ENCODE measurements around the gene OR52N4. TPM values are rescaled to one million over a fixed set of nuclear protein-coding genes. Genes with fewer than 3 reads are reported as not detected.

OR52N4 gene
- total and polyA plus RNA-seq, 9 of the 15 experiments (the other 6 are each of a cell fraction or from before 2014, with no cell fraction given), result not detected

- ChIA-PET CTCF (ENCODE audit: low intra/inter-chr PET ratio) (no interaction called here), POLR2A (interaction anchor here (0.9 kb wide), 1 partner anchor 54 kb away, joined by 3 read pairs; no protein-coding TSS in a partner anchor)
- TF ChIP-seq ESRRA (IDR thresholded peaks at IDR 0.05; ENCODE audit: borderline replicate concordance, low read depth), result no peak
- TF ChIP-seq ZBTB43 (CRISPR knock-in tag; IDR thresholded peaks at IDR 0.05), result no peak
- TF ChIP-seq MAX (CRISPR knock-in tag; IDR thresholded peaks at IDR 0.05), result no peak
- 0% methylated on average over 3 of the region's 3 CpGs for WGBS (ENCODE audit: insufficient coverage, low coverage, missing lambda C conversion rate)
- no peaks in the 10 kb centered on the region for H4K20me1 ChIP-seq (replicated peaks; ENCODE audit: control insufficient read depth, insufficient read depth, low read length)
- no peak overlapping the region for H3K9ac ChIP-seq (ENCODE audit: insufficient read depth in 1 of 2, low read depth in 2 of 2, low read length in 2 of 2)
- no peaks in the 10 kb centered on the region for H3K9me1 ChIP-seq (ENCODE audit: control insufficient read depth, insufficient read depth, low read length)
- H3K4me1 ChIP-seq (replicated peaks in 1 of 2; ENCODE audit: control insufficient read depth in 2 of 2, insufficient read depth in 2 of 2, low read length in 2 of 2), result no peaks in the 10 kb centered on the region
- BruUV-seq (replicated peaks), result no TSS peak
- H3K79me2 ChIP-seq (ENCODE audit: control insufficient read depth, insufficient read depth, low read length), result no peaks in the 10 kb centered on the region
- intact Hi-C loops (cut with micrococcal nuclease), result no loop called here
- no peaks in the 10 kb centered on the region for H3K9me3 ChIP-seq (replicated peaks; ENCODE audit: control insufficient read depth, insufficient read depth, low read depth, low read length)
- H2AFZ ChIP-seq (ENCODE audit: low read depth, low read length), result no peak overlapping the region
- no peaks in the 10 kb centered on the region for H3K36me3 ChIP-seq (ENCODE audit: control insufficient read depth, insufficient read depth, low read length)
- FAIRE-seq, result no peak
- H3K27me3 ChIP-seq (ENCODE audit: control insufficient read depth in 2 of 2, insufficient read depth in 2 of 2, low read length in 2 of 2), result peaks cover 6 to 7% of the 10 kb centered on the region in 2 experiments; a peak in 4 of 5 replicates
- no peak overlapping the region for H3K4me2 ChIP-seq (ENCODE audit: insufficient read depth, low read length)
- in situ Hi-C loops (cut with MboI), result no loop called here
- no peak for DNase-seq (ENCODE audit: extremely low read depth in 1 of 4, low spot score in 3 of 4)
- no peak overlapping the region for H3K27ac ChIP-seq (ENCODE audit: extremely low read depth, low read depth, low read length)
- no peak for ATAC-seq
- no peak overlapping the region for H3K4me3 ChIP-seq
These were observed 34.1 kb upstream of the OR52N4 start for GRCh38 chr11:5719703-5720495.
